MG63 (cell line): Measurements from ENCODE around the gene OARD1. TPM values are rescaled to one million over a fixed set of nuclear protein-coding genes. Genes with fewer than 3 reads are reported as not detected.

Experiments used
- DNase-seq: peaks from one replicate; pipeline ENCODE4 v3.0.0-alpha.2; 2020
- H3K27me3 ChIP-seq: fragments of 250-450 bp; sonication (Bioruptor Pico); 2 replicates; pipeline ENCODE4 v1.5.1; 2020; ENCODE audit warnings: mild to moderate bottlenecking, moderate library complexity
- H3K36me3 ChIP-seq: fragments of 250-450 bp; sonication (Bioruptor Pico); 2 replicates; pipeline ENCODE4 v1.5.1; 2020; ENCODE audit warnings: mild to moderate bottlenecking, moderate library complexity
- H3K4me3 ChIP-seq: fragments of 250-450 bp; sonication (Bioruptor Pico); 2 replicates; pipeline ENCODE4 v1.5.1; 2020; ENCODE audit warnings: mild to moderate bottlenecking, moderate library complexity
- H3K9me3 ChIP-seq: fragments of 250-450 bp; sonication (Bioruptor Pico); 2 replicates; pipeline ENCODE4 v1.5.1; 2020; ENCODE audit warnings: mild to moderate bottlenecking, moderate library complexity
- total RNA-seq: library from RNA; depleted of rRNA; stranded (reverse); fragments of >200 nt; shearing (Covaris generic); gene quantifications from 2 replicates; pipeline ENCODE4 v1.2.3, GENCODE V29; 2014; ENCODE audit warnings: low replicate concordance

Gene OARD1
- total RNA-seq, 1 experiment from 2014 or later = 1.4 TPM

DNA sequence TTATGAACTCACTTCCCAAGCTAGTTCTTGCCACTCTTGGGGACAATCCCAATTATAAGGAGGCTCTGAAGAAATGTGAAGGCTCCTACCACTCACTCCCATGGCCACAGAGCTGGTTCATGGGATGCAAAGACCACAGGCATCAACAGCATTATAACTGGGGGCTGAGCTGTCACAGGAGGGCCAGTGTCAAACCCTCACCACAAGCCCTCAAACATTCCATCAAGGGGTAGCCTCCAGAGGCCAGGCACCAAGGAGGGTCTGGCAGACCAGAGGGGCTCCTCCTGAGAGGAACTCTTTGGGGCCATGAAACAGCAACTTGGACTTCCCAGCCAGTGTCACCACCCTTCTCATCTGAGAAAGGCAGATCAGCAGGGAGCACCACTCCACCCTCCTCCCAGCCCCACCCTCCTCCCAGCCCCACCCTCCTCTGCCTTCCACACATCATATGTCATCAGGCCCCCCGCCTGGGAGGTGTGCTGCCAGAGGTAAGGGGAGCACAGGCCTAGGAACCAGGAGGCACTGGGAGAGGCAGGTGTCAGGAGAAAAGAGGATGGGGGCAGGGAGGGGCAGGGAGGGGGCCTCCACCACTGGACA is 31.1 kb downstream of the OARD1 start:
- no peaks in the 10 kb centered on the region for H3K36me3 ChIP-seq
- no peak for DNase-seq
- H3K9me3 ChIP-seq = no peaks in the 10 kb centered on the region

DNA sequence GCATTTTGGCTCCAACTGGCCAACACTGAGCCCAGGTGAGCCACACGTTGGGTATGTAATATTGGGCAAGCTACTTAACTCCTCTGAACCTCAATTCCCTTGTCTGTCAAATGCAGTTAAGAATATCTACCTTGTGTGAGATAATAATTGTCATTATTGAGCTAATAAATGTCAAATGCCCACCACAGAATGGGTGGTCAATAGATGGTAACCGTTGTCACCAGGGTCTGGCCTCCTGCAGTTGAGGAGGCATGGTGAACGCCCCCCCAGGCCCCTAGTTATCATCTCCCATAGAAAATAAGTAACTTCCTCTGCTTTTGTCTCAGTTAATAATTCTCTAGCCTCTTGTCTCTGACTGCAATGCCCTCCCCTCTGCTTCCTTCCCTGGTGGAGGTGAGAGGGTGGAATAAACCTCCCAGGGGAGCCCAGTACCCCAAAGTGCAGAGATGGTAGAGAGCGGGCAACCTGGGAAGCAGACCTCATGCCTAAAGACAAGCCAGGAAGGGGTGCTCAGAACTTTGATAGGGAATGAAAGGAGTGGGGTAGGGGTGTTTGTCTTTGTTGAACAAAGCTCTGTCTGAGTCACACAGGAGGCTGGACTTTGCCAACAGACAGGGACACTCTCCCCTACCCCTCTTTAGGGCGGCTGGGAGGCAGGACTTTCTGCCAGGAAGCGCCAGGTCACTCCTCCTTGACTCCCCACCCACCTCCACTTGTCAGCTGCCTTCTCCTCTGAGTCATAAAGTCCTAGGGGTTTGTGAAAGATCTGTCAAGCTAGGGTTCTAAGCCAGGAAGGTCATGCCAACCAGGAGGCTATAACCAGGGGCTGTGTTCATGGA is 31.8 kb downstream of the OARD1 start:
- Histone ChIP-seq H3K9me3 (no peaks in the 10 kb centered on the region), H3K27me3 (no peaks in the 10 kb centered on the region), H3K36me3 (no peaks in the 10 kb centered on the region), H3K4me3 (no peak overlapping the region)
- peak; percentile 55 for DNase-seq

More for the DNA sequence above, 31.1 kb downstream of the OARD1 start:
- H3K27me3 ChIP-seq = no peaks in the 10 kb centered on the region
- H3K4me3 ChIP-seq = no peak overlapping the region

DNA sequence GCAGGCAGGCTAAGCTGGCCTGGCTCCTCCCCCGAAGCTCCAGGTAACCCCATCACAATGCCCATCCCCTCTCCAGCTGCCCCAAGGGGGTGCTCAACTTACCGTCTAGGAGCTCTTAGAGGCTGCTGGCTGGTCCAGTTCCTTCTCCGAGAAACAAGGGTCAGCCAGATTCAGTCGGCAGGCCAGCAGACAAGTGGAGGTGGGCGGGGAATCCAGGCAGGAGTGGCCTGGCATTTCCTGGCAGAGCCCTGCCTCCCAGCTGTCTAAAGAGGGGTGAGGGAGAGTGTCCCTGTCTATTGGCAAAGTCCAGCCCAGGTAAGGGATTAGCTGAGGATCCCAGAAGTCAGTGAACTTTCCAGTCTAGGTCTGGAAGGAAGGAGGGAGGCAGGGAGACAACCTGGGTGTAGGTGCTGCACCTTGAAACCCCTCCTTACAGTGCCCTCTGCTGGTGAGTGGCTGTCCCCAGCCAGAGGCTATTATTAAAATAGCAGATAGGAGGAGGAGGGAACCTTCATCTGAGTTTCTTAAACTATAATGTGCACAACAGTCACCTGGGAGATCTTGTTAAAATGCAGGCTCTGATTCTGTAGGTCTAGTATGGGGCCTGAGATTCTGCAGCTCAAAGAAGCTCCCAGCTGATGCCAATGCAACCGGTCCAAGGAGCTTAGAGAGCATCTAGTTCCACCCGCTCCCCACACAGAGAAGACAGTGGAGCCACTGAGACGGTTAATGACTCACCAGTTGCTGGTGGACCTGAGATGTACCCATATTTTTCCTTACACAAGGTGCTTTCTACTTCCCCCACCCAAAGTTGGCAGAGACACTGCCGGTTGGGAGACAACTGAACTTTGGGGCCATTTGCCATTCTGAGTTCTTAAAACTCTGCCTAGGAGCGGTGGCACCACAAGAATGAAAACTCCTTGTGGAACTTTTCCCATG is 32.8 kb downstream of the OARD1 start, which contains the start of gene UNC5CL:
Gene UNC5CL (minus strand): TSS at position 162 of the 939 bp plus-strand sequence. CDS start 4,147 bp downstream, outside the sequence.
- no peaks in the 10 kb centered on the region for H3K9me3 ChIP-seq
- DNase-seq = peak; percentile 11

DNA sequence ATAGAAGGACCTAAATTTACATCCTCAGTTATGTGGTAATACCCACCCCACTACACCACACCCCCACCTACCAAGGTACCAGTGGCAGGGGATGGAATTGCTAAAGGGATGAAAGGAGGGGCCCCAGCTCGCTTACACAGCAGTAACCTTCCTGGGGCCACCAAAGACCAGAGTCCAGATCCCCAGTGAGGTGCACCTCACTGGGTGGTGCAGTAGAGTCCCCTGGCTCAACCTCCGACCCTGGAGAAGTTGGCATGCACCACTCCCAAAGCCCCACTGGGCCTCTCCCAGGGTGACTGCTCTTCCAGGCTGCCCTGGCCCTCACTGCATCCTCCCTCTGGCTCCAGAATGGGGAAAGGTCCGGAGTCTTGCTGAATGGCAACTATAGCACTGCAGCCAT is 34.0 kb downstream of the OARD1 start:
- H3K36me3 ChIP-seq = no peaks in the 10 kb centered on the region
- H3K9me3 ChIP-seq = no peaks in the 10 kb centered on the region
- H3K4me3 ChIP-seq = no peak overlapping the region
- no peaks in the 10 kb centered on the region for H3K27me3 ChIP-seq
- no peak for DNase-seq

More for the DNA sequence above, 32.8 kb downstream of the OARD1 start, which contains the start of gene UNC5CL:
- Histone ChIP-seq H3K27me3 (no peaks in the 10 kb centered on the region), H3K36me3 (no peaks in the 10 kb centered on the region), H3K4me3 (no peak within 1 kb of the TSS)

DNA sequence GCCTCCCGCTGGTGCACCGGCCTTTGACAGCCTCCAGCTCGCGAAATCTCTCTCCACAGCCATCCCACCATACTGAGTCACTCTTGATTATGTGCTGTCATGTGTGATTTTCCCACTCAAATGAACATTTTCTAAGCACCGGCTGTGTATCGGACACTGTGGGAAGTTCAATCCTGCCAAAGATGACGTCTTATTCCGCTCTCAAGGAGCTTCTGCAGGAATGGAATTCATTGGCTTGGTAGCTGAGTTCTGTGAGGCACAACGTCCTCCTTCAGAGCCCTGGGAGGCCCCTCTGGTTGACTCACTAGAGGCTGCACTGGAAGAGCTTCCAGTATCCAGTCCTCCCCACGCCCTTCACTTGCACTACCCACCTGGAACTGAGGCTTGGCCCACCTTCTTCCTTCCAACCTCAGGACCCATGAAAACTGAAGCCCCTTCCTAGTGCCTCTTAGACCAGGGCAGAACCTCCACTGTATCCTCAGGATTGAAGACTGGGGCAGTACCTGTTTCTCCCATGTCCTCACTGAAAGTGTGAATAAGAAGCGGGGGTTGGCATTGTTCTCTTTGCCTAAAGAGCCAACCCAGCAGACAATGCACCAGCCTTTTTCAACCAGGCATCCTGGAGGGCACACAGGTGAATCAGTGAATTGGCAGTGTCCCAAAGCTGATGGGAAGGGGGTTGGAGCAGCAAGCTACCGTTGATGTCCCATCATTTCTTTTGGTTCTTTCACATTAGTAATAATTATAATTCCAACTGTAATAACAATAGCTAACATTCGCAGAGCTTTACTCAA is 34.9 kb downstream of the OARD1 start:
- H3K36me3 ChIP-seq = no peaks in the 10 kb centered on the region
- no peaks in the 10 kb centered on the region for H3K27me3 ChIP-seq
- no peak for DNase-seq
- H3K4me3 ChIP-seq = no peak overlapping the region
- H3K9me3 ChIP-seq = no peaks in the 10 kb centered on the region

DNA sequence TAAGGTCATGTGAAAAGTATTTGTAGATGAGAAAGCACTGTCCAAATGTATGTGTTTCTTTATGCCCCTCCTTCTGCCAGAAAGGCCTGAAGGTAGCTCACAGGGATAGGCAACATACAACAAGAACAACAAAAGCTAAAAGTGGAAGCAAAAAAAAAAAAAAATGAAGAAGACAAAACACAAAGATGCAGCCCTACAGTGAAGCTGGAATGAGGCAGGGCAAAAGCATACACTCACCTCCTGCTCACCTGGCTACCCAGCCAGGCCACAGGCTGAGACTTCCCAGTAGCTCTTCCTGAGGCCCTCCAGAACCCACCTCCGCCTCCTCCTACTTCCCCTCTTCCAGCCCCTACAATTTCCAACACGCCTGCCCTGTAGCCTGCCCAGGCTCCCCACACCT is 35.6 kb downstream of the OARD1 start:
- Histone ChIP-seq H3K9me3 (no peaks in the 10 kb centered on the region), H3K36me3 (no peaks in the 10 kb centered on the region), H3K27me3 (no peaks in the 10 kb centered on the region), H3K4me3 (no peak overlapping the region)
- no peak for DNase-seq

DNA sequence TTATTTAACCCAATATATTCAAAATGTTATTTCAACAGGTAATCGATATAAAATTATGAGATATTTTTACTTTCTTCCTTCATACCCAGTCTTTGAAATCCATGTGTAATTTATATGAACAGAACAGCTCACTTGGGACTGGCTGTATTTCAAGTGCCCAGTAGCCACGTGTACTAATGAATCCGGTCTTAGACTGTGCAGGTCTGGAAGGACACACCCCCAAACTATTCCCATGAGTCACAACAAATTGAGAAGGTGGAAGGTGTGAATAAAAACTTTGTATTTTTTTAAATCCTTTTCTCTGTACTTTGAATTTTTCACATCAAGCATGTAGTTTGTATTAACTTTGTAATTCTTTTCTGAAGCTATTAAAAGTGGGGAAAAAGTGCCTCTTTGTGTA is 36.0 kb downstream of the OARD1 start:
- Histone ChIP-seq H3K36me3 (no peaks in the 10 kb centered on the region), H3K9me3 (no peaks in the 10 kb centered on the region), H3K4me3 (no peak overlapping the region), H3K27me3 (no peaks in the 10 kb centered on the region)
- DNase-seq = no peak

DNA sequence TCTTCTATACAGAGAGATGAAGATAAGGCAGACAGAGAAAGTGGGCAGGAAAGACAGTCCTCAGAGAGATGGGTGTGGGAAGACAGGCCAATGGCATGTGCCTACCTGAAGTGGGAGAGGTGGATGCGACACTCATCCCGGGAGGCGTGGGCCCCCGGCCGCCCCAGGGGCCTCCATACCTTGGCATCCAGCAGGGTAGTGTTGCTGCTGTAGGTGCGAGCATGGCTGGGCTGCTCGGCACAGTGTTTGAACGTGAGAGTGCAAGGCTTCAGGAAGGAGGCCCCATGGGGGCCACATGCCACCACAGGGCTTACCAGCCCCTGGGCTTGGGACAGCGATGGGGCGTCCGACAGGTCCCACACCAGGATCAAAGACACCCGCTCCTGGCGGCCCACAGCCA is 38.4 kb downstream of the OARD1 start:
- no peak overlapping the region for H3K4me3 ChIP-seq

DNA sequence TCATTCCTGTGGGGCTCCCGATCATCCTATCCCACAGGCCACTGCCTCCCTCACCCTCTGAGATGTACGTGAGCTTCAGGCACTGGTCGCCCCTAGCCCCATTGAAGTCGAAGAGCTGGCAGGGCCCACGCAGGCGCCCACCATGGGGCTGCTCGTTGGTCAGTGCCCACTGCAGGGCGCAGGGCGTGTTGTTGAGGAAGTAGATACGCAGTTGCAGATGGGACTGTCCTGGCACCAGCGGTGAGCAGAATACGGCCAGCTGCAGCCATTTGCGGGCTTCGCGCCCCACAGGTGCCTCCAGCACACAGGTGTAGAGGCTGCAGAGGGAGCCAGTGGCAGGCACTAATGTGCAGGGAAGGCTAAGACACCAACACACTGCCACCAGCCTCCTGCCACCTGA is 39.3 kb downstream of the OARD1 start:
- no peak for DNase-seq
- no peaks in the 10 kb centered on the region for H3K27me3 ChIP-seq
- no peaks in the 10 kb centered on the region for H3K9me3 ChIP-seq
- H3K36me3 ChIP-seq = no peaks in the 10 kb centered on the region
- H3K4me3 ChIP-seq = no peak overlapping the region

More for the DNA sequence above, 38.4 kb downstream of the OARD1 start:
- DNase-seq = no peak
- no peaks in the 10 kb centered on the region for H3K36me3 ChIP-seq
- H3K9me3 ChIP-seq = no peaks in the 10 kb centered on the region
- no peaks in the 10 kb centered on the region for H3K27me3 ChIP-seq

DNA sequence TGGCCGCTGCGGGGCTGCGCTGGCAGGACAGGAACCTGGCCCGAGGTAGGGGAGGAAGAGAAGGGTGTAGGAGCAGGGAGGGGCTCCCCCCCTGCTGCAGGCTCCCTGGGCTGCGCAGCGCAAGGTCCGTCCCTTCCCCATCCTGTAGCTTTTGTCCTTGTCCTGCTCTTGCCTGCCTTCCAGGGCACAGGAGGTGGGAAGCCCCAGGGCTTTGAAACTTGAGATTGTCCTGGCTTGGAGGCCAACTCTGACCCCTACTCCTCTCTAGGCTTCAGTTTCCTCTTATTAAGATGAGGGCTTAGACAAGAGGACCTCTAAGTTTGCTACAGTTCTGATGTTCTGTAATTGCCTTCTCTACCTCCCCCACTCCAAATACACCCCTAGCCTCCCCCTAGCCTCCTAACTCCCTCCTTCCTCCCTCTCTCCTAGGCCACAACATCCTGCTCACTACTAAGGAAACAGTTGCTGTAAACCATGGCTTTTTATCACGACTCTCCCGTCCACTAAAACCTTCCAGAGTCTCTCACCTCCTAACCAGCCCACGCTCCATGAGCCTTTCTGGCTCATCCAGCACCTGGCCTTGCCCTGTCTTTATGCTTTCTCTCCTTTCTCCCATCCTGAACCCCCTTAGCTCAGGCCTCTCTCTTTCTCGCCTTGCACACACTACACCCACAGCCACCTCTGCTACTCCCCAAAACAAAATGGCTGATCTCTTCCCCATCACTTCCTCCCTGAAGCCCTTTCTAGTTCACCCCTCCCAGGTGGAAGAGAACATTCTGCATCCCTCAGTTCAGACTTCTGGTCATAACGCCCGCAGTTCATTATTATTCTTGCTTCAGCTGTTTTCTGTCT is 43.4 kb downstream of the OARD1 start:
- Histone ChIP-seq H3K27me3 (no peaks in the 10 kb centered on the region), H3K4me3 (peak overlapping the region; percentile 44), H3K36me3 (no peaks in the 10 kb centered on the region), H3K9me3 (no peaks in the 10 kb centered on the region)
- DNase-seq = no peak

DNA sequence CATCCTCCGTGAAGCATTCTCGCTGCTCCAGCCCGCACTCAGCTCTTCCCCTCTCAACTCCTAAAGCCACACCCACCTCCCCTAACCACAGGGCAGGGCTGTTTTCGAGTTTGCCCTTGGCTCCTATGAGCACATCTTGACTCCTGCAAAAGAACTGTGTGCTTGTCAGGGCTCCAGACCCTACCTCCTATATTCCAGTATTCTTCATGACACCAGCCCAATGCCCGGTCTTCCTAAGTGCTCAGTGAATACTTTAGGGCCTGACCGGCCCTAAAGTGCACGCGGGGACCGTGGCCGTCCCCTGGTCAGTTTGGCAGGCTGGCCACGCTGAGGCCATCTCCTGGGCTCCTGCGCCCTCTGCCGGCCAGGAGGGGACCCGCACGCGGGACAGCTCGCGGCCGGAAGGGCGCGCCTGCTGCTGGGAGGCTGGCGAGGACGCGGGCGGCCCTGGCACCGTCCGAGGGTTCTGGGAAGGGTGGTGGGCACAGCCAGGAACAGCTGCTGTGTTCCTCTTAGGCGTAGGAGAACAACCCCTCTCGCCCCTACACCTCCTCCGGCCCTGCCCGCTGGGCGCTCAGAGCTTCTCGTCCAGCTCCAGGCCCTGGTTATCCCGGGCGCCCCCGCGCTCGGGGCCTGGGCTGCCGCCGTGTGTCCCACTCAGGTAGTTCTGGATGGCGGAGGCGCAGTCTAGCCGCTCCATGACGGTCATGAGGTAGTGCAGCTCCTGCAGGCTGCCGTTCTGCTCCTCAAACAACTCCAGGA is 44.2 kb downstream of the OARD1 start:
- H3K9me3 ChIP-seq = no peaks in the 10 kb centered on the region
- H3K36me3 ChIP-seq = no peaks in the 10 kb centered on the region

DNA sequence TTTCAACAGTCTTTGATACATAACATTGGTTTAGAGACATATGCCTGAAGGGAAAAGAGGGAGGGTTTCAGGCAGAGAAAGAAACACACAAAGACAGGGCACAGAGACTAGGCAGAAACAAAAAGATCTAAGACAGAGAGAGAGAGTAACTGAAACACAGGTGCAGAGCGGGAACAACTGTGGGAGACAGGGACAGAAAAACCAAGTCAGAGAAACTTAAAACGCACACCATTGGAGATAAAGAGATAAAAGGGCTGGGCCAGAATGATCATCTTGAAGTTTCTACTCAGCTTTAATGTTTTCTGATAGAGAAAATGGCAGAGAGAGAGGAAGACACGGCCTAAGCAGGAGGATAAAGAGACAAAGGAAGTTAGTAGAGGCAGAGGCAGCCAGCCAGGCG is 44.9 kb downstream of the OARD1 start:
- Histone ChIP-seq H3K27me3 (no peaks in the 10 kb centered on the region), H3K9me3 (no peaks in the 10 kb centered on the region), H3K4me3 (peak overlapping the region; percentile 44), H3K36me3 (no peaks in the 10 kb centered on the region)
- DNase-seq = no peak

More for the DNA sequence above, 44.2 kb downstream of the OARD1 start:
- Histone ChIP-seq H3K4me3 (peak overlapping the region; percentile 44), H3K27me3 (no peaks in the 10 kb centered on the region)
- peak; percentile 70 for DNase-seq

DNA sequence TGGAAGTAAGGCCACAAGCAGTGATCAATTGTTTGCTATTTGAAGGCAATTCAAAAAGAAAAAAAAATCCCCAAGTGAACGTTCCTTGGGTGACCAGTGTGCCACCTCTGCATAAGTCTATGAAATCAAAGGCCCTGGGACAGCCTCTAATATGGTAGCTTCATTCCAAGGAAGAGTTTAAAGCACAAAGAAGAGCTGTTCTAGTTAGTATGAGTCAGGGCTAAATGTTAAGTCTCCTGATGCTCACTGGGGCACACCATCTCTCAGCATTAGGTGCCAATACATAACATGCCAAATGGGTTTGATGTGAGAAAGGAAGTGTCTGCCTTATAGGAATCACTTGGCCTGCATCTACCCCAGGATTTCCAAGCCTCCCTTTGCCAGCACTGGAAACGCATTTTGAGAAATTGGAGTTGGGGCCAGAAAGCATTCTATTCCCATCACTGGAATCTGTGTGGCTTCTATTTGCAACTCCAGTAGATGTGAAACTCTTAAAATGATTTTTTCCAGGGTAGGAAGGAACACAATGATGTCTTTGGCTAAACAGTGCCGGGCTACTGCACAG is 46.1 kb downstream of the OARD1 start:
- no peaks in the 10 kb centered on the region for H3K27me3 ChIP-seq
- DNase-seq = no peak
- H3K9me3 ChIP-seq = no peaks in the 10 kb centered on the region
- H3K4me3 ChIP-seq = no peak overlapping the region
- no peaks in the 10 kb centered on the region for H3K36me3 ChIP-seq

DNA sequence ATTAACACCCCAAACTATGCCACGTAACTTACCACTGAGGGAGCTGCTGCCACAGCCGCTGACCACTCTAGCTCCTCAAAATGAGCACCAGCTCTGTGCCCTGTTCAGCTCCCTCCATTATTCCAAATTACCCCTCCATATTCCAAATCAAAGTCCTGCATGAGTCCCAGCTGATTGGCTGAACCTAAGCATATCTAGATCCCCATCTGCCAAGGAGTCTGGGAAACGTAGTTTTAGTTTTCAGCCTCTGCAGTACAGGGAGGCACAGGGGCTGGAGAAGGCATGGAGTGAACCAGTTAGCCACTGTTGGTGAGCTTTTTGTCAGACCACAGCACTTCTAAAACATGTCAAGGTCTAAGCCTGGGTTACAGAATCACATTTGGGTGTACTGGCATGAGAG is 49.0 kb downstream of the OARD1 start:
- no peak for DNase-seq
- no peak overlapping the region for H3K4me3 ChIP-seq
- H3K36me3 ChIP-seq = no peaks in the 10 kb centered on the region
- H3K27me3 ChIP-seq = no peaks in the 10 kb centered on the region
- no peaks in the 10 kb centered on the region for H3K9me3 ChIP-seq
